Suprapubic skin (tissue), 4 donors: ENCODE measurements around the gene GPR137B.

Experiments used
- CTCF ChIP-seq, 2 donors: fragments of 200-600 bp in 1 of 2; fragments of 450-650 bp in 1 of 2; sonication (generic) in 1 of 2; IDR thresholded peaks; one replicate each; pipeline ENCODE4 v1.5.1; 2016 to 2019; ENCODE audit warnings: antibody characterized with exemption in 2 of 2, mild to moderate bottlenecking in 1 of 2, moderate library complexity in 1 of 2
- POLR2A ChIP-seq, 2 donors: fragments of 450-650 bp; IDR thresholded peaks; one replicate each; pipeline ENCODE4 v1.6.1; 2017; ENCODE audit warnings: antibody characterized with exemption in 2 of 2, mild to moderate bottlenecking in 2 of 2, moderate library complexity in 2 of 2
- POLR2AphosphoS5 ChIP-seq, 3 donors: sonication (generic); formaldehyde crosslinking; IDR thresholded peaks; one replicate each; pipeline ENCODE4 v1.6.1; 2017; ENCODE audit warnings: antibody characterized with exemption in 3 of 3

GRCh38 chr1:236122176-236122575 lies 20.2 kb upstream of the GPR137B start:
- TF ChIP-seq POLR2AphosphoS5 (IDR thresholded peaks at IDR 0.05) (no peak), CTCF (IDR thresholded peaks at IDR 0.05) (no peak), POLR2A (IDR thresholded peaks at IDR 0.05) (no peak)
